Muscle layer of colon (tissue), 2 donors: ENCODE measurements around the gene PTPRQ.
"Not testable (repeated sequence)": the region's sequence is repeated elsewhere in the genome, so short reads cannot be mapped to it uniquely, and the experiment has no call there.

Source experiments
- H3K27ac ChIP-seq: one replicate; pipeline ENCODE4 v1.7.0; 2013; ENCODE audit warnings: low read depth, mild to moderate bottlenecking, low read length, moderate library complexity
- H3K27me3 ChIP-seq, 2 donors: one replicate each; pipeline ENCODE4 v1.7.0; 2013; ENCODE audit warnings: low read length in 2 of 2, mild to moderate bottlenecking in 2 of 2; ENCODE audit not compliant: insufficient read depth in 2 of 2, control insufficient read depth in 1 of 2
- H3K36me3 ChIP-seq: one replicate; pipeline ENCODE4 v1.7.0; 2013; ENCODE audit warnings: mild to moderate bottlenecking, low read length; ENCODE audit not compliant: insufficient read depth
- H3K4me1 ChIP-seq: one replicate; pipeline ENCODE4 v1.7.0; 2013; ENCODE audit warnings: mild to moderate bottlenecking, low read length; ENCODE audit not compliant: insufficient read depth
- H3K4me3 ChIP-seq, 2 donors: one replicate each; pipeline ENCODE4 v1.7.0; 2013; ENCODE audit warnings: low read length in 2 of 2, low read depth in 1 of 2, mild to moderate bottlenecking in 1 of 2, moderate library complexity in 1 of 2
- H3K9ac ChIP-seq: one replicate; pipeline ENCODE4 v1.7.0; 2013; ENCODE audit warnings: low read length
- H3K9me3 ChIP-seq: one replicate; pipeline ENCODE4 v1.7.0; 2013; ENCODE audit warnings: mild to moderate bottlenecking, low read length
- donor health status: abdominal sarcoma.
- donor health status: Adenocarcinoma of cecum.

Gene PTPRQ

DNA sequence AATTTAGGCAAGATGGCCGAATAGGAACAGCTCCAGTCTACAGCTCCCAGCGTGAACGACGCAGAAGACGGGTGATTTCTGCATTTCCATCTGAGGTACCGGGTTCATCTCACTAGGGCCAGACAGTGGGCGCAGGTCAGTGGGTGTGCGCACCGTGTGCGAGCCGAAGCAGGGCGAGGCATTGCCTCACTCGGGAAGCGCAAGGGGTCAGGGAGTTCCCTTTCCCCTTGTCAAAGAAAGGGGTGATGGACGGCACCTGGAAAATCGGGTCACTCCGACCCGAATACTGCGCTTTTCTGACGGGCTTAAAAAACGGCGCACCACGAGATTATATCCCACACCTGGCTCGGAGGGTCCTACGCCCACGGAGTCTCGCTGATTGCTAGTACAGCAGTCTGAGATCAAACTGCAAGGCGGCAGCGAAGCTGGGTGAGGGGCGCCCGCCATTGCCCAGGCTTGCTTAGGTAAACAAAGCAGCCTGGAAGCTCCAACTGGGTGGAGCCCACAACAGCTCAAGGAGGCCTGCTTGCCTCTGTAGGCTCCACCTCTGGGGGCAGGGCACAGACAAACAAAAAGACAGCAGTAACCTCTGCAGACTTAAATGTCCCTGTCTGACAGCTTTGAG, 33.6 kb downstream of the PTPRQ start:
- H3K4me1 ChIP-seq, H3K27ac ChIP-seq, H3K9me3 ChIP-seq, H3K36me3 ChIP-seq, H3K9ac ChIP-seq, H3K27me3 ChIP-seq, H3K4me3 ChIP-seq: not testable (repeated sequence)

DNA sequence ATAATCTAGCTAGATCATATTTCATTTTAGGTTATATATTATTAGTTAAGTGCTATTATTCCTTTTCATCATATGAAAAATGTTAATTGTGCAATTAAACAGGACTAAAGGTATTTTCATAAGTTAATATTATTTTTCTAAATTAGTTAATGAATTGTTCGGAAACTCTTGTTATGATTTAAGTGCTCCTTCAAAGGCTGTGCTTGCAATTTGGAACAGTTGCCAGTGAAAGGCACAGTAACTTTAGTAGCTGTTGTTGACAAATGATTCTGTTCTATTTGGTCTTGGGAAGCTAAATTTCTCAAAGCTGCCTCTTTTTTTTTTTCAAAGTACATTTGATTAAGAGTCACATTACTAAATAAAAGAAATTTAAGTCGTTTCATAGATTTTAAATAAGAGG, 40.7 kb downstream of the PTPRQ start:
- Histone ChIP-seq H3K27ac (no peak overlapping the region), H3K9ac (no peak overlapping the region), H3K36me3 (no peaks in the 10 kb centered on the region), H3K27me3 (no peaks in the 10 kb centered on the region), H3K4me1 (no peaks in the 10 kb centered on the region), H3K9me3 (peaks cover 5% of the 10 kb centered on the region), H3K4me3 (no peak overlapping the region)

DNA sequence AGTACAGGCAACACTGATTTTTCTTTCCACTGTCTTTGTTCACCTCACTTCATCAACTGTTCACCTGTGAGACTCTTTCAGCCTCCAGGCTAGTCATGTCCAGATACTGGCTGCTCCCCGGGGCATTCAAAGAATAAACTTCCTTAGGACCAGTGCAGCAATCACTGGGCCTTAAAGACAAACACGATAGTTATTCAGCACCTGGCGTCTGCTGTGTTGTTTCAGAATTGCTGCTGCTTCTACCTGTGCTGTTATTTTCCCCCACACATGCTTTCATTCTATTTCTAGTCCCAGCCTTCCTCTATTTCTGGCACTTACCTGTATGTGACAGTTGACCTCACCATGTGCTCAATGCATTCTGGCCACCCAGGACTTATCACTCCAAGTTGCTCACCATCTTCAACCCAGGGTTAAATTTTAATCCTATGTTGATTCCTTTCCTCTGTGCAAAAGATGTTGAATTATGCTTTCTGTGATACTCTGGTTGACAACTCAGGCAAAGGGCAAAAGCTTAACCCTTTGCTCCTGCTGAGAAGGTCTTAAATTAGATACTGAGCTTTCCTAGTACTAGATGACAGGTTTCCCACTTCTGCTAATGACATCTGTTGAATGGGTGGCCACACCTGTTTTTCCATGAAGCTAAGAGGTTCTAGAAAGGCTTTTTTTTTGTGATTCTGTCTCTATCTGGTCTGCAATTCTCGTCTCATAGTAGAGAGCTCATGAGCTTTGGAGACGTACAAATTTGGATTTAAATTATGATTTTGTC, 41.4 kb downstream of the PTPRQ start:
- Histone ChIP-seq H3K9me3 (peaks cover 5% of the 10 kb centered on the region), H3K27ac (no peak overlapping the region), H3K36me3 (no peaks in the 10 kb centered on the region), H3K27me3 (no peaks in the 10 kb centered on the region), H3K4me1 (no peaks in the 10 kb centered on the region), H3K4me3 (no peak overlapping the region), H3K9ac (no peak overlapping the region)

DNA sequence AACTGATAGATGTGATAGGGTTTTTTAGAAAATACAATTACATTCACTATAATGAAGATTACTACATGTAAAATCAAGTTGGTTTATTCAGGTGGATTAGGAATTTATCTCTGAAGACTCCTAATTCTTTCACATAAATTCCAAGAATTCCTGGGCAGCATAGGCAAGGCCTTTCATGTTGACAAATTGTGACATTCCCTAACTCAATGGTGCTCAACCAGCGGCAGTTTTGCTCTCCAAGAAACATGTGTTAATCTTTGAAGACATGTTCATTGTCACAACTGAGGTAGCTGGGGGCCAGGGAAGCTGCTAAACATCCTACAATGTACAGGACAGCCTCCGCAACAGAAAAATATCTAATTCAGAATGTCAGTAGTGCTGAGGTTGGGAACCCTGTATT, 46.3 kb downstream of the PTPRQ start:
- Histone ChIP-seq H3K27me3 (no peaks in the 10 kb centered on the region), H3K4me1 (no peaks in the 10 kb centered on the region), H3K9ac (no peak overlapping the region), H3K9me3 (peaks cover 5% of the 10 kb centered on the region), H3K36me3 (no peaks in the 10 kb centered on the region), H3K4me3 (no peak overlapping the region), H3K27ac (no peak overlapping the region)

DNA sequence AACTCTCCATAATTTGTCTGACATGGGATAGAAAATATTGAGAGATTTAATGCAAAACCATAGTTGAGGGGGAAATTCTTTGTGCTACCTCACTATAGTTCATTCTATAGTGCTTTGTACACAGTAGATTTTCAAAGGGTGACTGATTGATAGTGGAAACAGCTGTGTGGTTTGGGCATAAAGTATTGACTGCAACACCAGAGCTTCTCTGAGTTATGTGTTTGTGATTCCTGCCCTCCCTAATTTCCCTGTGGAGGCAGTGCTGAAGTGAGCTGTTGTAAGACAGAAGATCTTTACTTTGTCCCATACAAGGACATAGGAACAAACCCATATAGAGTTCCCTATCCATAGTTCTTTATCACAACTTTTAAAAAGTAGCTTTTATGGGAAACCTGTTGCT, 47.1 kb downstream of the PTPRQ start:
- H3K9ac ChIP-seq, result no peak overlapping the region
- no peaks in the 10 kb centered on the region for H3K27me3 ChIP-seq
- peaks cover 5% of the 10 kb centered on the region for H3K9me3 ChIP-seq
- H3K4me3 ChIP-seq, result no peak overlapping the region
- H3K27ac ChIP-seq, result no peak overlapping the region
- H3K36me3 ChIP-seq, result no peaks in the 10 kb centered on the region
- H3K4me1 ChIP-seq, result no peaks in the 10 kb centered on the region

DNA sequence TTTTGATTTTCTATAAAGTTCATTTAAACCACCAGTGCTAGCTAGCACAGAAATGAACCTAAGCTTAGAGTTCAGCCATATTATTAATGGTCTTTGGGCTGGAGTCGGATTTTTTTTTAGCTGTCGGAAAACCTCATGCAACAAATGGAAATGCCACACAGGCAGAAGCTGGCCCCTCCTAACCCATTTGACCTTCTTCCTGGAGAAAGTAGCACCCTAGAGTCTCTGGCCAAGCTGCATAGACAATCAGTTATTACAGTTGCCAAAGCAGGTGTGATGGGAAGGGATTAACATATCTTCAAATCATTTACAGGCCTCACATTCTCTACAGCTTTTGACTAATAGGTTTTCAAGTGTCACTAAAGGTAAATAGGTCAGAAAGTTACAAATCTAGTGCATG, 49.4 kb downstream of the PTPRQ start:
- Histone ChIP-seq H3K9me3 (no peaks in the 10 kb centered on the region), H3K4me3 (no peak overlapping the region), H3K4me1 (no peaks in the 10 kb centered on the region), H3K36me3 (no peaks in the 10 kb centered on the region), H3K9ac (no peak overlapping the region), H3K27me3 (no peaks in the 10 kb centered on the region), H3K27ac (no peak overlapping the region)

DNA sequence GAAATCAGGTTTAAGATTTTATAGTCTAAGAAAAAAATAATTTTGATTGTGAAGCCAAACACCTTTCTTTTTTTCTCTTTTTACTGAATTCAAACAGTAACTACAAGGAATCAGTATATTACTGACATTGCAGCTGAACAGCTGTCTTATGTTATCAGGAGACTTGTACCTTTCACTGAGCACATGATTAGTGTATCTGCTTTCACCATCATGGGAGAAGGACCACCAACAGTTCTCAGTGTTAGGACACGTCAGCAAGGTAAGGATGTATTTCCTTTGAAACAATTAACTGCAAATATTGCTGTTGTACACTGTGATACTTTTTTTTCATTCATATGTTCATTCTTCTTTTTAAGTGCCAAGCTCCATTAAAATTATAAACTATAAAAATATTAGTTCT, 50.8 kb downstream of the PTPRQ start:
- Histone ChIP-seq H3K4me1 (no peaks in the 10 kb centered on the region), H3K36me3 (no peaks in the 10 kb centered on the region), H3K27ac (no peak overlapping the region), H3K4me3 (no peak overlapping the region), H3K9me3 (no peaks in the 10 kb centered on the region), H3K27me3 (no peaks in the 10 kb centered on the region), H3K9ac (no peak overlapping the region)

DNA sequence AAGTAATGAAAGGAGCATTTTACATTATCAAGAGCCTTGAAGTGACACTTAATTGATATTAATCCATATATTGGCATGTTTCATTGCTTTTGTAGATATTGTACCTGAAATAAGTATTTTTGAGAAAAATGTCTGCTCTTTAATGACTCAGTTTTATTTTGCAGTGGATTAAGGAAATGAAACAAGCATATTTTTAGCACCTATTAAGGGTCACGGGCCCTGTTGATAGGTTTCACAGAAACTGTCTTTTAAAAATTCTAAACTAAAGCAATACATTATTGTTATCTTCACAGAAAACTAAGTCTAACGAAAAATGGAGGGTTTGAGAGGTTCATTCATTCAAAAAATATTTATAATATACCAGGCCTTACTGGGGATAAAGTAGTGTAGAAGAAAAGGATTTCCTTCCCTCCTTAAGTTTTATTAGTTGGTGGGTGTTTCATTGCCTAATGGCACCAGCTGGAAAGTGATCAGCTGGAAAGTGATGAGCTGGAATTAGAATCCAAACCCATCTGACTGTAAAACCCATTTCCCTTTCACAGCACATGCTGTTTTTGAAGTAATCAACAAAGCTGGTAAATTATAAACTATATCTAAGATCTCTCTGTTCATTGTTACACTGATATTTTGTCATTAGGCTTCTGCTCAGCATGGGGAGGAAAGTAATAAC, 54.2 kb downstream of the PTPRQ start:
- Histone ChIP-seq H3K9me3 (no peaks in the 10 kb centered on the region), H3K9ac (no peak overlapping the region)

DNA sequence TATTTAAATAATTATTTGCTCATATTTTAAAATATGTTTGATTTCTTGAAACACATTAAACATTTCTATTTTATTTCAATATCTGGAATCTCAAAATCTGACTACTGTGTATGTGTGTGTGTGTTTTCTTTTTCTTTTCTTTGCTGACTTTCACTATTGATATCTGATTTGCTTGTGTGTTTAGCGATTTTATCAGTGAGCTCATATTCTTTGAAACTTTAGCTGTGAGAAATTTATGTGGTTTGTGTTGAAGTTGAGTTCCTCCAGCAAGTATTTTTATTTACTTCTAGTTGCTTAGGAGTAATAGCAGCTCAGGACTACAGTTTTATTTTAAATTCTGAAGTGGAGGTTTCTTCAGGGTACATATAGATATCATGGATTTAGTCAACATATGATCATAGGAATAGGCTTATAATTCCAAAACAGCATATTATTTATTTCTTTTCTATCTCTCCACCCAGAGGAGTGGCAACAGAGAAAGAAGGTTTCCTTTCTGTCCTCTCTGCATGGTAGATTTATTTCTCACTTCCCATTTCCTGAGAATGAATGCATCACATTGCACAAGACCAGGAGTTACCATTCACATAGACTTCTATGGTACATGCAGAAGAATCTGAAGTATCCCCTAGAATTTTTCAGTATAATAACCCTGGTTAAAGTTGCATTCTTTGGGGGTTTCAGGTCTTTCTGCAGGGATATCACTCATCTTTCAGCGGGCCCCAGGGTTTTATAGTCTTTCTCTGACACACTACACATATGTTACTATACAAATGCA, 60.5 kb downstream of the PTPRQ start:
- H3K4me3 ChIP-seq, result no peak overlapping the region
- no peaks in the 10 kb centered on the region for H3K9me3 ChIP-seq
- no peak overlapping the region for H3K27ac ChIP-seq
- no peaks in the 10 kb centered on the region for H3K36me3 ChIP-seq
- no peaks in the 10 kb centered on the region for H3K4me1 ChIP-seq
- H3K27me3 ChIP-seq, result no peaks in the 10 kb centered on the region
- H3K9ac ChIP-seq, result no peak overlapping the region

More for the DNA sequence above, 54.2 kb downstream of the PTPRQ start:
- H3K4me1 ChIP-seq, result no peaks in the 10 kb centered on the region
- H3K27me3 ChIP-seq, result no peaks in the 10 kb centered on the region
- H3K27ac ChIP-seq, result no peak overlapping the region
- H3K36me3 ChIP-seq, result no peaks in the 10 kb centered on the region
- H3K4me3 ChIP-seq, result no peak overlapping the region

DNA sequence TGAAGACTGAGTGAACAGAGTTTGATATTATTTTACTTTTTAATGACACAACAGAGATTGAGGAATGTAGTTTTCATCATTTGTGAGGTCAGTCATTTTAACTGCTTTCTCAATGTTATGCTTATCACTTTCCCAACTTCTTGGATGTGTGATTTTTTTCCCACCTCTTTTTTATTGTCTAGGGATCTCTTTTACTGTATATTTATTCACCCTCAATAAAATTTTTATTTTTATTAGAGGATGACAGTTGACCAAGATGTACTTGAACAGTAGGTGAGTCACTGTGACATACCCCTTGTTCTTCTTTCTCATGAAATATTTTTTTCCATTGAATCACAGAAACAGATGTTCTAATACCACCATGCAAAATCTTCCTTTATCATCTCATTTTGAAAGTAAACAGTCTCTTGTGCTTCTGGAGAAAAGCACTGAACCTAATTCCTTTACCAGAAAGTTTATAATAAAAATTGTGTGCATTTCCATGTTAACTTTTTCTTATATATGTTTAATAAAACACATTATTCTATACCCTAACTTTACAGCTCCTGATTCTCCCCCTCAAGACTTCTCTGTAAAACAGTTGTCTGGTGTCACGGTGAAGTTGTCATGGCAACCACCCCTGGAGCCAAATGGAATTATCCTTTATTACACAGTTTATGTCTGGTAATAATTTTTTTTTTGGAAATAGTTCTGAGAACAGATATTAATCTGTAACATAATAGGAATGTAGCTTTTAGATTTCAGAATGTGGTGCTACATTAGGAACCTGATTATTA, 65.9 kb downstream of the PTPRQ start:
- Histone ChIP-seq H3K27me3 (no peaks in the 10 kb centered on the region), H3K27ac (no peak overlapping the region), H3K4me1 (no peaks in the 10 kb centered on the region), H3K9me3 (no peaks in the 10 kb centered on the region), H3K9ac (no peak overlapping the region), H3K4me3 (no peak overlapping the region), H3K36me3 (no peaks in the 10 kb centered on the region)

DNA sequence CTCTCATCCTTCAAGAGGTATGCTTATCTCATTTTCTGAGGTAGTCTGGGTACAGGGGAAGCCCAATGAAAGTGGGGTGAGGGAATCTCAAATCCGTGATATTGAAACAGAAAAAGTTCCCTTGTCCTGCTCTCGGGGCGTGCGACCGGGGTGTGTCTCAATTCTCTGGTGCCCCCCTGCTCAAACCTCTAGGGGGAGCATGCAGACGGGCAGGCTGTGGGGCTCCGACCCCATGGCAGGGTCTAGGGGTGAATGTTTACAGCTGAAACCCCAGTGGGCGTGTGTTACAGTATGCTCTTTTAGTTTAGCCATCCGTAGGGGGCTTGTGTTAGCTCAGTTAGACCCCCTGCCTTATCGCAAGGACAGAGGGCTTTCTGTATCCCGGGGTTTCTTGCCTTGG, 68.7 kb downstream of the PTPRQ start:
- Histone ChIP-seq H3K27ac (no peak overlapping the region), H3K9ac (no peak overlapping the region), H3K4me1 (no peaks in the 10 kb centered on the region), H3K27me3 (no peaks in the 10 kb centered on the region), H3K36me3 (no peaks in the 10 kb centered on the region), H3K4me3 (no peak overlapping the region), H3K9me3 (no peaks in the 10 kb centered on the region)
